HepG2 (cell line): Measurements from ENCODE around the gene ARRDC4. TPM values are rescaled to one million over a fixed set of nuclear protein-coding genes. Genes with fewer than 3 reads are reported as not detected.

Source experiments
- ATAC-seq: fragments of 200-7000 bp; cut with Tn5 transposase; 3 replicates; pipeline ENCODE4 v1.9.1; 2020; ENCODE audit warnings: mild to moderate bottlenecking, moderate library complexity
- BruUV-seq: library from RNA; stranded (reverse); fragments of 400-500 nt; replicated peaks from 2 replicates; lab custom pipeline; 2021; lab: Mats Ljungman, UMichigan
- CTCF ChIA-PET: fragments of 300-600 bp; formaldehyde crosslinking; extraction: SDS; loops from one replicate; lab custom pipeline; 2021; ENCODE audit warnings: low total read pairs, inconsistent platforms, low intra/inter-chr PET ratio; lab: Yijun Ruan, JAX
- POLR2A ChIA-PET: fragments of 350-600 bp; sonication (Branson Sonifier 250); formaldehyde crosslinking; loops from one replicate; lab custom pipeline; 2020; ENCODE audit warnings: antibody characterized with exemption, inconsistent platforms; lab: Yijun Ruan, JAX
- DNase-seq: peaks from one replicate; pipeline ENCODE4 v3.0.0-alpha.2; 2015; ENCODE audit warnings: low spot score
- FAIRE-seq: peaks from 3 replicates; lab custom pipeline; 2011; peaks lifted over from hg19 to GRCh38; lab: Jason Lieb, UNC
- H2AFZ ChIP-seq: one replicate; pipeline ENCODE4 v1.6.1; 2011; ENCODE audit warnings: low read length, inconsistent platforms
- H3K27ac ChIP-seq: fragments of 300-600 bp; 3 replicates; pipeline ENCODE4 v1.8.0; 2011; ENCODE audit warnings: mixed run types, mild to moderate bottlenecking, mixed read lengths, low read length, inconsistent platforms; ENCODE audit not compliant: insufficient read depth; ENCODE audit errors: extremely low read length
- H3K27me3 ChIP-seq, 2 experiments: fragments of 200-600 bp in 1 of 2; 2 replicates in 1 of 2; 3 replicates in 1 of 2; pipeline versions ENCODE4 v1.6.0 to v1.8.0; 2011; ENCODE audit warnings: low read length in 2 of 2, mild to moderate bottlenecking in 2 of 2, moderate library complexity in 2 of 2, inconsistent platforms in 1 of 2; ENCODE audit not compliant: insufficient read depth in 2 of 2, control insufficient read depth in 1 of 2
- H3K36me3 ChIP-seq, 2 experiments: fragments of 200-600 bp in 1 of 2; replicated peaks in 1 of 2; 2 replicates in 1 of 2; 3 replicates in 1 of 2; pipeline versions ENCODE4 v1.5.1 to v1.8.0; 2011; ENCODE audit warnings: low read length in 2 of 2, inconsistent platforms in 1 of 2; ENCODE audit not compliant: insufficient read depth in 2 of 2, control insufficient read depth in 1 of 2
- H3K4me1 ChIP-seq: 2 replicates; pipeline ENCODE4 v1.5.1; 2012; ENCODE audit warnings: low read length, inconsistent platforms; ENCODE audit not compliant: insufficient read depth
- H3K4me2 ChIP-seq: 2 replicates; pipeline ENCODE4 v1.6.0; 2011; ENCODE audit warnings: low read depth, low read length, inconsistent platforms
- H3K4me3 ChIP-seq, 3 experiments: fragments of 200-600 bp in 1 of 3; sonication (generic), shearing (Covaris generic) in 1 of 3; replicated peaks in 1 of 3; 2 replicates each; pipeline ENCODE4 v1.5.1; 2011 to 2016; ENCODE audit warnings: low read length in 3 of 3, inconsistent platforms in 2 of 3, low read depth in 2 of 3, mild to moderate bottlenecking in 2 of 3, control low read depth in 1 of 3, mixed read lengths in 1 of 3; ENCODE audit not compliant: insufficient read depth in 1 of 3
- H3K79me2 ChIP-seq: one replicate; pipeline ENCODE4 v1.6.1; 2011; ENCODE audit warnings: low read length, inconsistent platforms; ENCODE audit not compliant: insufficient read depth
- H3K9ac ChIP-seq: 2 replicates; pipeline ENCODE4 v1.6.0; 2011; ENCODE audit warnings: mild to moderate bottlenecking, low read depth, low read length, inconsistent platforms; ENCODE audit not compliant: insufficient read depth
- H3K9me3 ChIP-seq: 2 replicates; pipeline ENCODE4 v1.5.1; 2012; ENCODE audit warnings: mild to moderate bottlenecking, low read length
- H4K20me1 ChIP-seq: 2 replicates; pipeline ENCODE4 v1.6.0; 2011; ENCODE audit warnings: inconsistent platforms, mild to moderate bottlenecking, low read length, moderate library complexity; ENCODE audit not compliant: insufficient read depth
- ADNP ChIP-seq: sonication (generic); formaldehyde crosslinking; IDR thresholded peaks from 2 replicates; pipeline ENCODE4 v1.4.0; 2020; ENCODE audit warnings: missing genetic modification reagents
- AKAP8 ChIP-seq: sonication (generic); formaldehyde crosslinking; IDR thresholded peaks from 2 replicates; pipeline ENCODE4 v1.5.1; 2020; ENCODE audit warnings: mild to moderate bottlenecking, missing genetic modification reagents
- HIC2 ChIP-seq: sonication (generic); formaldehyde crosslinking; IDR thresholded peaks from 2 replicates; pipeline ENCODE4 v1.9.0; 2022; ENCODE audit warnings: low read depth, missing genetic modification reagents
- HNRNPLL ChIP-seq: fragments of 200-400 bp; formaldehyde crosslinking; IDR thresholded peaks from 2 replicates; pipeline ENCODE4 v1.6.1; 2017; ENCODE audit warnings: mild to moderate bottlenecking, low read depth, low read length; ENCODE audit not compliant: poor library complexity, severe bottlenecking
- MIER2 ChIP-seq: IDR thresholded peaks from 2 replicates; pipeline ENCODE4 v1.6.1; 2016; ENCODE audit warnings: missing biosample characterization, missing genetic modification reagents
- RORA ChIP-seq: sonication (generic); formaldehyde crosslinking; IDR thresholded peaks from 2 replicates; pipeline ENCODE4 v1.5.0; 2020; ENCODE audit warnings: mild to moderate bottlenecking, missing genetic modification reagents, moderate library complexity
- ZFP41 ChIP-seq: sonication (generic); formaldehyde crosslinking; IDR thresholded peaks from 2 replicates; pipeline ENCODE4 v1.4.0; 2020; ENCODE audit warnings: mild to moderate bottlenecking, missing genetic modification reagents, borderline replicate concordance
- ZFX ChIP-seq: sonication (generic); formaldehyde crosslinking; IDR thresholded peaks from 2 replicates; pipeline ENCODE4 v1.4.0; 2020; ENCODE audit warnings: mild to moderate bottlenecking, low read depth, missing genetic modification reagents, moderate library complexity
- ZSCAN20 ChIP-seq: sonication (generic); formaldehyde crosslinking; IDR thresholded peaks from 2 replicates; pipeline ENCODE4 v1.4.0; 2020; ENCODE audit warnings: missing genetic modification reagents, mild to moderate bottlenecking, borderline replicate concordance
- WGBS: methylation state at CpG from one replicate; pipeline ENCODE4 v1.1.6; 2017; ENCODE audit warnings: low lambda C conversion rate; 5-methylcytosine and 5-hydroxymethylcytosine counted together
- in situ Hi-C: cut with HindIII; loops from 2 replicates; pipeline ENCODE4 v1.10.0; 2017; ENCODE audit warnings: low pct_unique_long_range_greater_than_20kb; ENCODE audit not compliant: extremely low pct_ligation_motif_present
- intact Hi-C: fragments of 100-400 bp; cut with micrococcal nuclease; formaldehyde crosslinking; loops from one replicate; pipeline ENCODE4 v1.10.0; 2022; ENCODE audit not compliant: unreplicated experiment
- polyA plus RNA-seq, 8 experiments: library from polyadenylated mRNA; depleted of rRNA in 3 of 8; stranded (reverse) in 7 of 8; unstranded in 1 of 8; fragments of >200 nt; fragmentation: Illumina TruSeq in 4 of 8; extraction: Trizol in 4 of 8; gene quantifications; 2 replicates each; pipeline versions ENCODE4 v1.2.1 to v1.2.3, GENCODE V29; 2011 to 2016; ENCODE audit warnings: low read depth in 4 of 8, missing spikeins in 1 of 8, mixed read lengths in 1 of 8; ENCODE audit not compliant: insufficient read depth in 1 of 8
- total RNA-seq, 5 experiments: library from RNA; depleted of rRNA; stranded (reverse); fragments of >200 nt; fragmentation: Illumina TruSeq; extraction: Trizol; gene quantifications; 2 replicates each; pipeline ENCODE4 v1.2.3, GENCODE V29; 2016; ENCODE audit warnings: low read depth in 1 of 5
- TF ChIP-seq, protein P1 (sequence below): conservative IDR thresholded peaks from 2 replicates; pipeline ENCODE4 v1.6.1; 2018; ENCODE audit warnings: missing genetic modification reagents

ARRDC4 gene
- total and polyA plus RNA-seq, 2 of the 13 experiments (the other 11 are each of a cell fraction or from before 2014, with no cell fraction given): 1.5 to 2.5 TPM

- ChIA-PET CTCF (no interaction called here), POLR2A (no interaction called here)
- peaks cover 16% of the 10 kb centered on the region for H3K4me1 ChIP-seq
- 19% methylated on average over 8 of the region's 8 CpGs for WGBS
- no peaks in the 10 kb centered on the region for H4K20me1 ChIP-seq
- TF ChIP-seq RORA (CRISPR knock-in tag) (no peak), MIER2 (CRISPR knock-in tag) (no peak), ZFP41 (no peak), HNRNPLL (no peak), ZSCAN20 (CRISPR knock-in tag) (no peak), HIC2 (CRISPR knock-in tag) (no peak), ADNP (CRISPR knock-in tag) (no peak), ZFX (no peak), AKAP8 (no peak)
- TF ChIP-seq, protein P1, sequence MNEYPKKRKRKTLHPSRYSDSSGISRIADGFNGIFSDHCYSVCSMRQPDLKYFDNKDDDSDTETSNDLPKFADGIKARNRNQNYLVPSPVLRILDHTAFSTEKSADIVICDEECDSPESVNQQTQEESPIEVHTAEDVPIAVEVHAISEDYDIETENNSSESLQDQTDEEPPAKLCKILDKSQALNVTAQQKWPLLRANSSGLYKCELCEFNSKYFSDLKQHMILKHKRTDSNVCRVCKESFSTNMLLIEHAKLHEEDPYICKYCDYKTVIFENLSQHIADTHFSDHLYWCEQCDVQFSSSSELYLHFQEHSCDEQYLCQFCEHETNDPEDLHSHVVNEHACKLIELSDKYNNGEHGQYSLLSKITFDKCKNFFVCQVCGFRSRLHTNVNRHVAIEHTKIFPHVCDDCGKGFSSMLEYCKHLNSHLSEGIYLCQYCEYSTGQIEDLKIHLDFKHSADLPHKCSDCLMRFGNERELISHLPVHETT: no peak
- ATAC-seq (peak; percentile 29; the same call in 1 of the 3 replicates), FAIRE-seq (no peak), DNase-seq (no peak)
- H3K9me3 ChIP-seq: no peaks in the 10 kb centered on the region
- H3K27ac ChIP-seq: no peak overlapping the region
- H3K79me2 ChIP-seq: no peaks in the 10 kb centered on the region
- H2AFZ ChIP-seq: no peak overlapping the region
- in situ Hi-C loops (no loop called here), intact Hi-C loops (loop anchor here (2.0 kb wide), 1 partner anchor 41 kb away; no protein-coding TSS in a partner anchor)
- H3K4me2 ChIP-seq: no peak overlapping the region
- H3K9ac ChIP-seq: no peak overlapping the region
- H3K36me3 ChIP-seq: no peaks in the 10 kb centered on the region
- H3K27me3 ChIP-seq: no peaks in the 10 kb centered on the region
- 0 out of 6 replicates have a peak overlapping the region, but pooled peaks of 1 of the 3 experiments have one; percentile 9 for H3K4me3 ChIP-seq
- BruUV-seq: no TSS peak
Observed at GRCh38 chr15:97977734-97978133, 17.2 kb downstream of the ARRDC4 start.
